Measurements from ENCODE around the gene TNFRSF18.

Gene TNFRSF18

GRCh38 chr1:1239614-1240347, 33.4 kb upstream of the TNFRSF18 start:
- no peak for DNase-seq

- DNase-seq, result no peak
These were observed 32.8 kb upstream of the TNFRSF18 start for GRCh38 chr1:1239227-1239613.

DNA sequence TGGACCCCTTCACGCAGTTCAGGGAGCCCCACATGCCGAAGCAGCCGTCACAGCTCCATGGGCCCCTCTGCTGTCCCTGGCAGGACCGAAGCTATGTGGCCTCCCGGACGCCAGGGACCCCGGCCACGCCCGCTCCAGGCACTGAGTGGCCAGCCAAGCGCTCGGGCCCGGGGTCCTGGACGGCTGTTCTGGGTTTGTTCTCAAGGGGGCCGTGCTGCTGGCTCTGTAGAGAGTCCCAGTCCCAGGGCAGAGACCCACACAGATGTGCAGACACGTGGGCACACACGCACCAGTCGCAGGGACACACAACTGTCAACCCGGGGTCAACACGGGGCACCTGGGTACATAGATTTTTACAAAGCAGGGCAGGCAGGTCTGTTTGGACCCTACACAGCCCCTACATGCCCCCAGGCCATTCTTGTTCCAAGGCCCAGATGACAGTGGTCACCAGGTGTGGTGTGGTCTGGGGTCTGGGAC, 32.3 kb upstream of the TNFRSF18 start:
- DNase-seq, result no peak

GRCh38 chr1:1237874-1238701, 31.7 kb upstream of the TNFRSF18 start:
- peak; percentile 59 for DNase-seq

- DNase-seq, result no peak
These were observed 30.8 kb upstream of the TNFRSF18 start for GRCh38 chr1:1236945-1237873.

DNA sequence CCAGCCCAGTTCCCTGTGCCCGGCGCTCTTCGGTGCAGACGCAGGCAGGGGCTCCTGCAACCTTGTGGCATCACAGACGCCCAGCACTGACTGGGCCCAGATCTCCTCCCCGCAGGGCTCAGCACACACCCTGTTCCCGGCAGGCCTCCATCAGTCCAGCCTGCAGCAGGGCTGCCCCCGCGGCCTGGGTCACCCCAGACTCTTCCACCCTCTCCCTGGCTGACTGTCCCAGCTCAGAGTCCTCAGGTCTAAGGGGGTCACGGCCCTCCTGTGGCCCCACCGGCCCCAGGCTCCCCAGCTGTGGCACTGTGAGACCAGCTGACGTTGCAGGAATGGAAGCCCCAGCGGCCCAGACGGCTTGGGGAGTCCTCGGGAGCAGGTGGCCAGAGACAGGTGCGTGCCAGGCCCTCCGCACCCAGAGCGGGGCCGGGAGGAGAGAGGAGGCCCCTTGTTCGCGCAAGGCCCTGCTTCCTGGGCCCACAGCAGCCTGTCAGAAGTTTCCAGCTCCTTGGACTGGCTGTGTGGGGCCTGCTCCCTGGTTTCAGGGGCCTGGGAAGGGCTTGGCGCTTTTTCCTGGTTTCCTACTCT, 29.9 kb upstream of the TNFRSF18 start:
- DNase-seq, result no peak

- DNase-seq, result no peak
These were observed 28.8 kb upstream of the TNFRSF18 start for GRCh38 chr1:1235016-1235744.

- no peak for DNase-seq
These were observed 27.9 kb upstream of the TNFRSF18 start for GRCh38 chr1:1234180-1234808.

GRCh38 chr1:1233567-1233892, 27.1 kb upstream of the TNFRSF18 start:
- DNase-seq, result no peak

DNA sequence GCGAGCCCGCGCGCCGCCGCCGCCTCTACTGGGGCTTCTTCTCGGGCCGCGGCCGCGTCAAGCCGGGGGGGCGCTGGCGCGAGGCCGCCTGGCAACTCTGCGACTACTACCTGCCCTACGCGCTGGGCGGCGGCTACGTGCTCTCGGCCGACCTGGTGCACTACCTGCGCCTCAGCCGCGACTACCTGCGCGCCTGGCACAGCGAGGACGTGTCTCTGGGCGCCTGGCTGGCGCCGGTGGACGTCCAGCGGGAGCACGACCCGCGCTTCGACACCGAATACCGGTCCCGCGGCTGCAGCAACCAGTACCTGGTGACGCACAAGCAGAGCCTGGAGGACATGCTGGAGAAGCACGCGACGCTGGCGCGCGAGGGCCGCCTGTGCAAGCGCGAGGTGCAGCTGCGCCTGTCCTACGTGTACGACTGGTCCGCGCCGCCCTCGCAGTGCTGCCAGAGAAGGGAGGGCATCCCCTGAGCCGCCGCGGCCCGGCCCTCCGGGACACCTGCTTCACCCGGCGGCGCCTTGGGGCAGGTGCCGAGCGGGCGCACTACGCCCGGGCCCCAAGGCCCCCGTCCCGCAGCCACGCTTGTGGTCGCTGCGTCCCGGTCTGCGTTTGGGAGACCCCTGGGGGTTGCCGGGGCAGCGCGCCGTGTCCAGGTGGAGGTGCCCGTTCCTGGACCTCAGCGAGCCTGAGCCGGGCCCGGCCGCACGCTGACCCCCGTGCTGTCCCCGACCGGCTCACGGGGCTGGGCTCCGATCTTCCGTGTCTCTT, 26.6 kb upstream of the TNFRSF18 start:
- no peak for DNase-seq

- DNase-seq, result no peak
These were observed 25.9 kb upstream of the TNFRSF18 start, which contains the start of gene B3GALT6 for GRCh38 chr1:1232208-1232795. Gene B3GALT6 (plus strand): TSS chr1:1232237. CDS start chr1:1232279, 42 bp downstream.

DNA sequence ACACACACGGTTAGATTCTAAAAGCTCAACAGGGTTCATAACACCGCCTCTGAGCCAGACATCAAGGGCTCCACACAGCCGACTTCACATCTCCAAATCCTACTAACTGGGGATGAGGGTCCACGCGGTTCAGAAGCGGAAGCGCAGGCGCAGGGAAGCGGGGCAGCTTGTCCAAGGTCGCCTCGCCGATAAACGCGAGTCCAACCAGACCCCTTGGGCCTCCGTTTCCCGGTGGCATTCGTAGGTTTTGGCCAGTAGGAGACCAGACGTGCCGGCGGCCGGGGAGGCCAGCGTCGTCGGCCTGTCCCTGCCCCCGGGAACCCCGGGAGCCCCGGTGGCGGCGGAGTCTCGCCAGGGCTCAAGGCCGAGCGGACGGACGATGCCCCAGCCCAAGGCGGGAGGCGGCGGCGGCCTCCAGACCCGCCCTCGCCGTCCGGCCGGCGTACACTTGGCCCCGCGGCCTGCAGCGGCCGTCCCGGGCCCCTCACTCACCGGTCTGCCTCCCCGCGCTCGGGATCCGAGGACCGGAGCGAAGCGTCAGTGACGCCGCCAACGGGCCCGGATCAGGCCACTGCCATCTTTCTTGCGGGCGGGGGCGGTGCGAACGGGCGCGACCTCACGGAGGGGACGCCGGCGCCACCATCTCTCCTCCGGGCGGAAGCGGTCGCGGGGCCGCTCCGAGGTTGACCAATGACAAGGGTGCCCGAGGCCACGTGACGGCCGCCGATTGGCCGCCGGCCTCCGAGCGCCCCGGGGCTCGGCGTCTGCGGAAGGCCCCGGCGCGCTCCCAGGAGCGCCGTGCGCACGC, 25.2 kb upstream of the TNFRSF18 start, which contains the start of gene SDF4:
TSS of gene SDF4 (minus strand) at position 602 of the 808 bp plus-strand sequence. CDS start 3,229 bp downstream, outside the sequence.
- DNase-seq, result peak; percentile 91

DNA sequence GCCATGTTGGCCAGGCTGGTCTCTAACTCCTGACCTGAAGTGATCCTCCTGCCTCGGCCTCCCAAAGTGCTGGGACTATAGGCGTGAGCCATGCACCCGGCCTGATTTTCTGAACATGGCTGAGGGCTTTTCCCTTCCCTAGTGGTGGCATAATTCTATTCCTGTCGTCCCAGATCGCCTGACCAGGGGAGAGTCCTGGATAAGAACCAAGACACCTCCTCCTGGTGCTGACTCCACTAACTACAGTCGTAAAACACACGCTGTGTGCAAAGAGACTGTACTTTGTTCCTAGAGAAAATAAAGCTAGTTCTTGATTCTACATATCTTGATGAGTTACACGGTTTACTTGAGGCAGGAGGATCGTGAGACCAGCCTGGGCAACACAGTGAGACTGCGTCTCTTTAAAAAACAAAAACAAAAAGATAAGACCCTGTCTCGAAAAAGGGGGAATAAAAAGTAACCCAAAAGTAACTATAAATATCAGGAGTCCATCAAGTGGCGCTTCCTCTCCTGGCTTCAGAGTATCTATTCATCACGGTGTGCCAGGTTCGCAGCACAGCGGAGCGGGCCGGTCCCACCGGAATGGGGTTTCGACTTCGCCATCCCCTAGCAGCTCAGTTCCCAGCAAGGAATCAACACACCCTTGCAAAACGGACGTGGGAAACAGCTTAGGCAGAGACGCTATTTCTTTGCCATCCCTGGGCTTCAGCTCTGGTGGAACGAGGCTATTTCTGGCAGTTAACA, 24.4 kb upstream of the TNFRSF18 start:
- peak; percentile 37 for DNase-seq

GRCh38 chr1:1229770-1230169, 23.4 kb upstream of the TNFRSF18 start:
- DNase-seq, result no peak

DNA sequence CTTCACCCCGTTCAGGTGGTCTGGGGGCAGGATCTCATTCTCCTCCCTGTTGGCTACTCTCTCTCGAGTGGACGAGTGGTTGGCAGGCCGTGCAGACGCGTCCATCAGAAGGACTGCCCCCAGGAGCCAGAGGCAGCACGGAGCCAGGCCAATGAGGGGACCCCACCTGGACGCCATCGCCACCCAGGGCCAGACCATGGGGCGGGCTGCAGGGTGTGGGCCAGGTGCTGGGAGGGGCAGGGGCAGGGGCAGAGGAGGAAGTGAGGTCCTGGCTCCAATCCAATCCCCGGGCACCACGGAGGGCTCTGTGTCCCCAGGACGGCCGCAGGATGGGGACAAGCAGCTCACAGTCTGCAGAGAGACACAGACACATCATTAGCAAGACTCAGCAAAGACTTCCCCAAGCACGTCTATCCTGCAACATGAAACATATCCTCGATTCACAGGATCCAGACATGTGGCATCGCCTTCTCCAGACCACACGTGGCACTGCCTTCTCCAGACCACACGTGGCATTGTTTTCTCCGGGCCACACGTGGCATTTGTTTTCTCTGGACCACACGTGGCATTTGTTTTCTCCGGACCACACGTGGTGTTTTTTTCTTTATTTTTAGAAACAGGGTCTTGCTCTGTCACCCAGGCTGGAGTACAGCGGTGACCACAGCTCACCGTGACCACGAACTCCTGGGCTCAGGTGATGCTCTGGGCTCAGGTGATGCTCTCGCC, 22.4 kb upstream of the TNFRSF18 start:
- DNase-seq, result no peak

DNA sequence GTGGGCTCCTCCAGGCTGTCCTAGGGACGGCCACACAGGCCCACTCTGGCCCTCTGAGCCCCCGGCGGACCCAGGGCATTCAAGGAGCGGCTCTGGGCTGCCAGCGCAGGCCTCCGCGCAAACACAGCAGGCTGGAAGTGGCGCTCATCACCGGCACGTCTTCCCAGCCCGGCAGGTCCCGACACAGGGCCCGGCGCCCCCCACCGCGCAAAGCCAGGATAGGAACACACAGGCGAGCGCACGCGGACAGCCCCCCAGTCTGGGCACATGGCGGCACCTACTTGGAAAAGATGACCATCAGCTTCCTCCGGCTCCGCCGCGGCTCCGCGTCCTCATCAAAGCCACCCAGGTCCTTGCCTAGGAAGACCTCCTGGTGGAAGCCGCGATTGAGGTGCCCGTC, 21.8 kb upstream of the TNFRSF18 start:
- DNase-seq, result no peak

DNA sequence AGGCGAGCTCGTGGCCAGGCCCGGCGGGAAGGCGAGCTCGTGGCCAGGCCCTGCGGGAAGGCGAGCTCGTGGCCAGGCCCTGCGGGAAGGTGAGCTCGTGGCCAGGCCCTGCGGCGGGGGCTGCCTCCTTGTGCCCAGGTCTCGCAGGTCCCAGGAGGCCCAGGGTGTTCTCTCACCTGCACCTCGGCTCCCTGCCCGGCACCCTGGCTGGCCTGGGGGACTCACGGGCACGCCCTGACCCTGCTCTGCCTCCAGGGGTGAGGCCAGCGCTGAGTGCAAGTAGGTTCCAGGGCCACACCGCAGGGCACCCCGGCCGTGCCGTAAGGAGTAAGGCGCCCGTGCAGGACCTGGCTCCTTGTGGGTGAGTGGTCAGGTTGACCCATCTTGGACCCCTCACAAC, 21.0 kb upstream of the TNFRSF18 start:
- no peak for DNase-seq
